ENCODE data around the gene TCTN1. TPM values are rescaled to one million over a fixed set of nuclear protein-coding genes. Genes with fewer than 3 reads are reported as not detected.
"Not testable (repeated sequence)": the region's sequence is repeated elsewhere in the genome, so short reads cannot be mapped to it uniquely, and the experiment has no call there.

TCTN1 gene
- total RNA-seq (ENCODE audit: low replicate concordance) = 46.3 and 80.4 TPM in 2 replicates

GRCh38 chr12:110613771-110614684 lies at the start of gene TCTN1:
TCTN1 (plus strand) TSS chr12:110614129; CDS start chr12:110614183, 54 bp downstream.
- peak; percentile 89 for DNase-seq (ENCODE audit: low read depth)
- peak within 1 kb of the TSS; percentile 81 for H3K4me3 ChIP-seq (ENCODE audit: low read depth, low read length)
- TF ChIP-seq, protein P1, sequence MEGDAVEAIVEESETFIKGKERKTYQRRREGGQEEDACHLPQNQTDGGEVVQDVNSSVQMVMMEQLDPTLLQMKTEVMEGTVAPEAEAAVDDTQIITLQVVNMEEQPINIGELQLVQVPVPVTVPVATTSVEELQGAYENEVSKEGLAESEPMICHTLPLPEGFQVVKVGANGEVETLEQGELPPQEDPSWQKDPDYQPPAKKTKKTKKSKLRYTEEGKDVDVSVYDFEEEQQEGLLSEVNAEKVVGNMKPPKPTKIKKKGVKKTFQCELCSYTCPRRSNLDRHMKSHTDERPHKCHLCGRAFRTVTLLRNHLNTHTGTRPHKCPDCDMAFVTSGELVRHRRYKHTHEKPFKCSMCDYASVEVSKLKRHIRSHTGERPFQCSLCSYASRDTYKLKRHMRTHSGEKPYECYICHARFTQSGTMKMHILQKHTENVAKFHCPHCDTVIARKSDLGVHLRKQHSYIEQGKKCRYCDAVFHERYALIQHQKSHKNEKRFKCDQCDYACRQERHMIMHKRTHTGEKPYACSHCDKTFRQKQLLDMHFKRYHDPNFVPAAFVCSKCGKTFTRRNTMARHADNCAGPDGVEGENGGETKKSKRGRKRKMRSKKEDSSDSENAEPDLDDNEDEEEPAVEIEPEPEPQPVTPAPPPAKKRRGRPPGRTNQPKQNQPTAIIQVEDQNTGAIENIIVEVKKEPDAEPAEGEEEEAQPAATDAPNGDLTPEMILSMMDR (IDR thresholded peaks at IDR 0.05; ENCODE audit: insufficient read depth, low read length) = no peak

DNA sequence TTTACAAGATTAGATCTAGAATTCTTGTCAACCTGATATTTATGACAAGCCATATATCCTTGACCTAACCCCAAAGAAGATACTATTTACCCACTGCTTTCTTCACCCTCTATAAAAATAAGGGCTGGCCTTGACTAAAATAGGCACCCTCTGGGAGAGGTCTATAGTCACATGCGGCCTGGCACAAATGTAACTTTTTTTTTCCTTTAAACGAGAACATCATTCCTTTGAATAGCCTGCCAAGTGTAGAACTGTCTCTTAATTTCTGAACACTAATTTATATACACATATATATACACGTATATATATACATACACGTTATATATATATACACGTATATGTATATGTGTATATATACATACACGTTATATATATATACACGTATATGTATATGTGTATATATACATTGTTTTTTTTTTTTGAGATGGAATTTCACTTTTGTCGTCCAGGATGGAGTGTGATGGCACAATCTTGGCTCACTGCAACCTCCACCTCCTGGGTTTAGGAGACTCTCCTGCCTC lies 49.4 kb upstream of the TCTN1 start:
- H3K4me3 ChIP-seq (ENCODE audit: low read depth, low read length) = no peak overlapping the region
- no peak for DNase-seq (ENCODE audit: low read depth)
- TF ChIP-seq, protein P1 (IDR thresholded peaks at IDR 0.05; ENCODE audit: insufficient read depth, low read length) = no peak

DNA sequence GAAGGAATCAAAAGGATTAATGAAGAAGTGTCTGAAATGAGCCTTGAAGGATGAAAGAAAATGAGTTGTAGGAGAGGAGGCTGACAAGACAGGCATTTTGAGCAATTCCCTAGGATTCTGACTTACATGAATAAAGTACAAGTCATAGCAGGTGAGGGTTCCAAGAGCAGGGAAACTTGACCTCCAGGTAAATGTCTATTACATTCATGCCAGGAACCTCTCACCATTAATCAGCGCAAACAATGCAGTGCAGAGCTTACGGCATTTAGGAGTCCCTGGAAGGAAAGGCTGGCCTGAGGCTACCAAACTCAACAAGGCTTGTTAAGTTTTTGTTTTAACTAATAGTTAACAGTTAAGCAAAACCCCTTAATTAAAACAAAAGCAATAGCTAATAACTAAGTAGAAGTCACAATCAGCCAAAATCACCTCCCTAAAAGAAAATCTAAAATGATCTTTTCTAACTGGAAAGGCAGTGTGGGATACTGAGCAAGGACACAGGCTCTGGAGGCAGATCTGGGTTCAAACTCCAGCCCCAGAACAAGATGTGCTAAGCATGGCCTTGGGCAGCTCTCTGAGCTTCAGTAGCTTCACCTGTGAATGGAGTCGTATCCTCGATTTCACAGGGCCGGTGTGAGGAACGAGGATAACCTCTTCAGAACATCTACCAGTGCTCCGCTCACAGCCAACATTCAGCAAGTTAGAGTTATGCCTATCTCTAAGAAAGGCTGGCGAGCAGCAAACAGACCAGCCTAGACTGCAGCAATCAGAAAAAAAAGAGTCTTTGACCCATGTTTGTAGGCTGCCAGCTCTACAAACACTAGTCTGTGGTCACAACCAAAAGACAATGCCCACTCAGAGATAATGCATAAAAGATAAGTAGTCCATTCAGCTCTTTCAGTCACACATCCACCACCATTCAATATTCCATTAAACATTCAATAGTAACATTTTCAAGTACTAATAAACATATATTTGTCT lies 47.7 kb upstream of the TCTN1 start:
- no peak overlapping the region for H3K4me3 ChIP-seq (ENCODE audit: low read depth, low read length)
- DNase-seq (ENCODE audit: low read depth) = no peak
- TF ChIP-seq, protein P1 (IDR thresholded peaks at IDR 0.05; ENCODE audit: insufficient read depth, low read length) = no peak

GRCh38 chr12:110566993-110567392 lies 46.9 kb upstream of the TCTN1 start:
- H3K4me3 ChIP-seq (ENCODE audit: low read depth, low read length) = no peak overlapping the region
- no peak for DNase-seq (ENCODE audit: low read depth)
- TF ChIP-seq, protein P1 (IDR thresholded peaks at IDR 0.05; ENCODE audit: insufficient read depth, low read length) = no peak

- TF ChIP-seq, protein P1 (IDR thresholded peaks at IDR 0.05; ENCODE audit: insufficient read depth, low read length) = no peak
- no peak overlapping the region for H3K4me3 ChIP-seq (ENCODE audit: low read depth, low read length)
- no peak for DNase-seq (ENCODE audit: low read depth)
Observed at GRCh38 chr12:110568752-110569151, 45.2 kb upstream of the TCTN1 start.

DNA sequence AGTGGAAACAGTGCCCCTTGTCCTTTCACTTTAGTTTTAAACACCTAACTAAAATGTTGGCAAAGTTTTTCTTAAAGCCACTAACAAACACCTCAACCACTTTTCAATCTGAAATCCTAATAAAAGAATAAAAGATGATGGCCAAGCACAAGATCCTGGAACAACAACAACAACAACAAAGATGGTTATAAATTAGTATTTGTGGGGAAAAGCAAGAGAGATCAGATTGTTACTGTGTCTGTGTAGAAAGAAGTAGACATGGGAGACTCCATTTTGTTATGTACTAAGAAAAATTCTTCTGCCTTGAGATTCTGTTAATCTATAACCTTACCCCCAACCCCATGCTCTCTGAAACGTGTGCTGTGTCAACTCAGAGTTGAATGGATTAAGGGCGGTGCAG lies 44.1 kb upstream of the TCTN1 start:
- not testable (repeated sequence) for H3K4me3 ChIP-seq (ENCODE audit: low read depth, low read length); DNase-seq (ENCODE audit: low read depth)

DNA sequence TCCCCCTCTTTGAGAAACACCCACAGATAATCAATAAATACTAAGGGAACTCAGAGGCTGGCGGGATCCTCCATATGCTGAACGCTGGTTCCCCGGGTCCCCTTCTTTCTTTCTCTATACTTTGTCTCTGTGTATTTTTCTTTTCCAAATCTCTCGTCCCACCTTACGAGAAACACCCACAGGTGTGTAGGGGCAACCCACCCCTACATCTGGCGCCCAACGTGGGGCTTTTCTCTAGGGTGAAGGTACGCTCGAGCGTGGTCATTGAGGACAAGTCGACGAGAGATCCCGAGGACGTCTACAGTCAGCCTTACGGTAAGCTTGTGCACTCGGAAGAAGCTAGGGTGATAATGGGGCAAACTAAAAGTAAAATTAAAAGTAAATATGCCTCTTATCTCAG lies 43.1 kb upstream of the TCTN1 start:
- DNase-seq (ENCODE audit: low read depth); H3K4me3 ChIP-seq (ENCODE audit: low read depth, low read length): not testable (repeated sequence)

Measured in fibroblast of the aortic adventitia (primary cell).